Right cardiac atrium (tissue), 5 donors: ENCODE data around the gene GCSAM. TPM values are rescaled to one million over a fixed set of nuclear protein-coding genes. Genes with fewer than 3 reads are reported as not detected.

Experiments
- ATAC-seq, 2 donors: fragments of 200-7000 bp; cut with Tn5 transposase; one replicate each; pipeline versions ENCODE4 v1.8.0 to v1.9.1; 2020; ENCODE audit warnings: moderate library complexity in 2 of 2, mild to moderate bottlenecking in 1 of 2
- DNase-seq, 3 donors: peaks; one replicate each; pipeline ENCODE4 v3.0.0-alpha.2; 2020
- H3K27ac ChIP-seq: one replicate; pipeline ENCODE4 v1.5.1; 2013; ENCODE audit warnings: mild to moderate bottlenecking, low read length, control low read depth, moderate library complexity
- H3K27me3 ChIP-seq: one replicate; pipeline ENCODE4 v1.6.1; 2013; ENCODE audit not compliant: control insufficient read depth, insufficient read depth
- H3K4me1 ChIP-seq: one replicate; pipeline ENCODE4 v1.6.1; 2013; ENCODE audit warnings: low read length; ENCODE audit not compliant: control insufficient read depth, insufficient read depth
- H3K4me3 ChIP-seq: one replicate; pipeline ENCODE4 v1.5.1; 2013; ENCODE audit warnings: low read length, control low read depth
- H3K9me3 ChIP-seq: one replicate; pipeline ENCODE4 v1.6.1; 2013; ENCODE audit warnings: low read length; ENCODE audit not compliant: control insufficient read depth
- WGBS: extraction: QIAGEN DNeasy Blood & Tissue Kit; methylation state at CpG from one replicate; pipeline ENCODE4 v1.1.7; 2013; 5-methylcytosine and 5-hydroxymethylcytosine counted together
- intact Hi-C, 4 donors: fragments of 100-400 bp; cut with DNase I; formaldehyde crosslinking; loops; one replicate each; pipeline versions ENCODE4 v1.11.0 to v1.14.0; 2022 to 2023
- polyA plus RNA-seq: library from polyadenylated mRNA; stranded (reverse); fragments of 200-250 nt; gene quantifications from one replicate; pipeline ENCODE4 v1.2.3, GENCODE V29; 2013
- total RNA-seq, 4 donors: library from RNA; stranded (reverse); fragmentation: NEBNext Ultra II Directional; extraction: Animal tissue kit (Norgen Biotek cat#: 25700); gene quantifications; one replicate each; pipeline ENCODE4 v1.2.1, GENCODE V29; 2021
- donor health status: healthy with polysubstance abuse.
- donor health status: DM: no; HTN: yes; CAD: no.
- donor health status: DM: no; HTN: no; CAD: no.
- donor health status: DM: no; HTN: yes; CAD: no; lungs with severe emphysema.
- donor health status: DM: yes; HTN: yes; CAD: no.

Gene GCSAM
- total and polyA plus RNA-seq, 5 donors, result 0.29 TPM; not detected in 4

DNA sequence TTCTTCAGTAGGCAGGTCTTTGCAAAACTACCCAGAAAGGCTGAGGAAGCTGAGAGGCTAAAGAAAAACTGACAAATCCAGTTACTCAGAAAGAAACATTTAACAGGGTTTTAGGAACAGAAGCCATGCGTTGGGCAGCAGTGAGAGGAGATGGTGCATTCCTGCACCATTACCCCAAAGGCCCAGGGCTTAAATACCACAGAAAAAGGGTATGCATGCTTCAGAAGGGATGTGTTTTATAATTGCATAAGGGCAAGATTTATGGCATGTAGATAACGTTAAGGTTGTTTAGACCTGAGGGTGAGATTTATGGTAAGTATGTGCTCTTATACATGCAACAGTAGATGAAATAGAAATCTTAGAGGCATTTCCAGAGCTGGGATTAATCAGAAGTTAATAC is 36.9 kb downstream of the GCSAM start:
- 83% methylated on average over 2 of the region's 2 CpGs for WGBS
- ATAC-seq (no peak), DNase-seq (no peak)
- Histone ChIP-seq H3K4me1 (no peaks in the 10 kb centered on the region), H3K27me3 (no peaks in the 10 kb centered on the region), H3K27ac (no peak overlapping the region), H3K4me3 (no peak overlapping the region), H3K9me3 (no peaks in the 10 kb centered on the region)
- intact Hi-C loops, result no loop called here

DNA sequence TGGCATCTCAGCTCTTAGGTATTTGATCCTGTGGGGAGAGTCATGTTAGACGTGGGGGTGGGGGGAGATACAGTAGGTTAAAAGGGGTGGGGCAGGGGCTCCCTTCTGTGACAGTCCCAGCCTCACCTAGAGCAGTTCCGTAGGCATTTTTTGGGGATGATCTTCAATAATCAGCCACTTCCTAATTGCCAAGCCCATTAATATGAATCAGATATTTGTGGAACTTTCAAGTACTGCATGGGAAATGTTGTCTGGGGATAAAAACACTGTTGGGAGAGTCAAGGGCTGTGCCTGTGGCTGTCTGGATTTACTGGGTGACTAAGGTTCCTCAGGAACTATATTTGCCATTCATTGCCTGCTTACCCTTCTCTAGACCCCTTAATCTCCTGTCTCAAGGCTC is 37.3 kb downstream of the GCSAM start:
- DNase-seq (no peak), ATAC-seq (no peak)
- 60% methylated on average over 2 of the region's 2 CpGs for WGBS
- intact Hi-C loops, result no loop called here
- Histone ChIP-seq H3K27me3 (no peaks in the 10 kb centered on the region), H3K27ac (no peak overlapping the region), H3K9me3 (no peaks in the 10 kb centered on the region), H3K4me3 (no peak overlapping the region), H3K4me1 (no peaks in the 10 kb centered on the region)

DNA sequence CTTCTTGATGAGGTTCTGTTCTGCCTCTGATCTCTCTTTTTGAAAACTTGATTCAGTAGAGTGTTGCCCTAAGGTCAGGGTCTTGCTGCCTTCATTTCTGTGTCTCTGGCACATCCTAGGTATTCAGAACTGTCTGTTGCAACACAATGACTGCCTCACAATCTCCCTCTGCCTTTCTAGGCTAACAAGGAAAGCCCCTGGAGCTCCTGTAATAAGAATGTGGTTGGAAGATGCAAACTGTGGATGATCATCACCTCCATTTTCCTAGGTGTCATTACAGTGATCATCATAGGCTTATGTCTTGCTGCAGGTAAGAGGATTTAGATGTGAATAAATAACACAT is 39.9 kb downstream of the GCSAM start:
- intact Hi-C loops, result no loop called here
- no peak overlapping the region for H3K4me3 ChIP-seq
- peak; percentile 12 to 31 for ATAC-seq
- H3K9me3 ChIP-seq, result no peaks in the 10 kb centered on the region
- DNase-seq, result no peak
- H3K27ac ChIP-seq, result no peak overlapping the region
- H3K4me1 ChIP-seq, result no peaks in the 10 kb centered on the region
- H3K27me3 ChIP-seq, result no peaks in the 10 kb centered on the region

DNA sequence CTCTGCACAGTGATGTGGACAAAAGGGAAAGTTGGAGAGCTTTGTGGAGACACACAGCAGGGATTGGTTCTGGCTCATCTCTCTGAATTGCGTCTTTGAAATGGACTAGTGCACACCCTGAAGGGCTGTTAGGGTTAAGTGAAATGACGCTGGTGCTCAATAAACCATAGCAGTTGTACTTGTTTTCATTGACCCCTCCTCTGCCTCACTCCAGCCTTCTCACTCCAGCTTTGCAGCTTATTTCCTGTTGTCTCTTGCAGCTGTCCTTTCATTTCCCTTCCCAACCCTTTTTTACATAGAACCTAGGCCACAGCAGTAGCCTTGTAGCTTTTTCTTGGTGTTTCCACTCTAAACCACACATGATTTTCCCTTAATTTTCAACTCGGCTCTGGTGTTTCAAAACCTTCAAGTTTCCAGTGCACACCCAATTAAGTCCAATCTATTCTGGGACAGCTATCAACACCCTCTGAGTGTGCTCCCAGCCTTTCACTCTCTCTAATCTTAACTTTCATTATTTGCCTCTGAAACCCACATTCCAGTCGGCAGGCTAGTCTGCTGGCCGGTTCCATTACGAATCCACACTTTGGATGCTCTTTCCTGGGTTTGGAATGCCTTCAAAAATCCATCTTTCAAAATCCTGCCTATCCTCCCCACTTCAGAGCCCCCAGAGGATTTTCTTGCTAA is 40.4 kb downstream of the GCSAM start:
- Histone ChIP-seq H3K4me3 (no peak overlapping the region), H3K27me3 (no peaks in the 10 kb centered on the region), H3K27ac (no peak overlapping the region), H3K4me1 (no peaks in the 10 kb centered on the region), H3K9me3 (no peaks in the 10 kb centered on the region)
- intact Hi-C loops, result no loop called here
- DNase-seq (no peak), ATAC-seq (peak; percentile 82 to 90)
- WGBS, result 30% methylated on average over 6 of the region's 6 CpGs

GRCh38 chr3:112090887-112091586 is 42.0 kb downstream of the GCSAM start:
- no peak overlapping the region for H3K27ac ChIP-seq
- 74% methylated on average over 6 of the region's 6 CpGs for WGBS
- ATAC-seq (no peak), DNase-seq (no peak)
- no peaks in the 10 kb centered on the region for H3K9me3 ChIP-seq
- H3K4me3 ChIP-seq, result no peak overlapping the region
- no peaks in the 10 kb centered on the region for H3K4me1 ChIP-seq
- H3K27me3 ChIP-seq, result no peaks in the 10 kb centered on the region
- intact Hi-C loops, result no loop called here

GRCh38 chr3:112089956-112090886 is 42.8 kb downstream of the GCSAM start:
- no peak overlapping the region for H3K27ac ChIP-seq
- intact Hi-C loops, result no loop called here

DNA sequence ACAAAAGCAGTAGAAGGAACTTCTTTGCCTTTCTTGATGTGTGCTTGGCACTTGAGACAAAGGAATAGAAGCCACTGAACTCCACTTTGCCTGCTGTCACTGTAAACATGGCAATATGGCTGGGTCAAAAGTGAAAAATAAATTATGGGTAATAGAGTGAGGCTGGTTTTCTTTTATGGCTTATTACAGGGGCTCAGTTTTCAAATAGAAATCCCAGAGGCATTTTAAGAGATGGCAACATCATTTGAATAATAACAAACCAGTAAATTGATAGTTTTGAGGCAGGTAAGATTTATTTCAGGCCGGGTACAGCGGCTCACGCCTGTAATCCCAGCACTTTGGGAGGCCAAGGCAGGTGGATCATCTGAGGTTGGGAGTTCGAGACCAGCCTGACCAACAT is 44.1 kb downstream of the GCSAM start:
- 71% methylated on average over 4 of the region's 4 CpGs for whole genome bisulfite sequencing
- Histone ChIP-seq H3K27me3 (no peaks in the 10 kb centered on the region), H3K4me3 (no peak overlapping the region), H3K27ac (no peak overlapping the region), H3K9me3 (no peaks in the 10 kb centered on the region), H3K4me1 (no peaks in the 10 kb centered on the region)
- ATAC-seq, result no peak
- intact Hi-C loops, result no loop called here
- DNase-seq, result no peak

More at GRCh38 chr3:112089956-112090886, 42.8 kb downstream of the GCSAM start:
- H3K4me3 ChIP-seq, result no peak overlapping the region
- no peak for ATAC-seq
- no peak for DNase-seq
- H3K9me3 ChIP-seq, result no peaks in the 10 kb centered on the region
- 77% methylated on average over 9 of the region's 9 CpGs for WGBS
- no peaks in the 10 kb centered on the region for H3K27me3 ChIP-seq
- no peaks in the 10 kb centered on the region for H3K4me1 ChIP-seq

- ATAC-seq (no peak), DNase-seq (no peak)
- 92% methylated on average over 5 of the region's 5 CpGs for WGBS
- intact Hi-C loops, result no loop called here
- no peaks in the 10 kb centered on the region for H3K9me3 ChIP-seq
- no peak overlapping the region for H3K4me3 ChIP-seq
- H3K4me1 ChIP-seq, result no peaks in the 10 kb centered on the region
- H3K27ac ChIP-seq, result no peak overlapping the region
- H3K27me3 ChIP-seq, result no peaks in the 10 kb centered on the region
Observed at GRCh38 chr3:112087746-112088145, 45.3 kb downstream of the GCSAM start.

- 42% methylated on average over 14 of the region's 14 CpGs for WGBS
- intact Hi-C loops, result no loop called here
- ATAC-seq, result peak in 1 of 2 donors; percentile 14
Observed at GRCh38 chr3:112086875-112087524, 46.0 kb downstream of the GCSAM start.

GRCh38 chr3:112086076-112086854 is 46.8 kb downstream of the GCSAM start, which contains the start of gene C3orf52:
C3orf52 (plus strand) TSS chr3:112086389; CDS start chr3:112086408, 19 bp downstream.
- intact Hi-C loops, result no loop called here
- Histone ChIP-seq H3K27me3 (no peaks in the 10 kb centered on the region), H3K9me3 (no peaks in the 10 kb centered on the region), H3K27ac (no peak within 1 kb of the TSS), H3K4me1 (no peaks in the 10 kb centered on the region), H3K4me3 (peak within 1 kb of the TSS; percentile 18)
- peak; percentile 98 to 99 for ATAC-seq
- WGBS, result 2% methylated on average over 67 of the region's 67 CpGs
- DNase-seq, result peak; percentile 85 to 94 (median 93)

More at GRCh38 chr3:112086875-112087524, 46.0 kb downstream of the GCSAM start:
- Histone ChIP-seq H3K4me1 (no peaks in the 10 kb centered on the region), H3K27ac (no peak overlapping the region), H3K9me3 (no peaks in the 10 kb centered on the region), H3K4me3 (peak overlapping the region; percentile 18), H3K27me3 (no peaks in the 10 kb centered on the region)
- DNase-seq, result no peak
